Fibroblast of the conjunctiva (primary cell): ENCODE results near the gene AGAP1.
"Not testable (repeated sequence)": the region's sequence is repeated elsewhere in the genome, so short reads cannot be mapped to it uniquely, and the experiment has no call there.

Experiments
- DNase-seq: peaks from one replicate; pipeline ENCODE4 v3.0.0-alpha.2; 2010; ENCODE audit warnings: low read depth

AGAP1 gene

DNA sequence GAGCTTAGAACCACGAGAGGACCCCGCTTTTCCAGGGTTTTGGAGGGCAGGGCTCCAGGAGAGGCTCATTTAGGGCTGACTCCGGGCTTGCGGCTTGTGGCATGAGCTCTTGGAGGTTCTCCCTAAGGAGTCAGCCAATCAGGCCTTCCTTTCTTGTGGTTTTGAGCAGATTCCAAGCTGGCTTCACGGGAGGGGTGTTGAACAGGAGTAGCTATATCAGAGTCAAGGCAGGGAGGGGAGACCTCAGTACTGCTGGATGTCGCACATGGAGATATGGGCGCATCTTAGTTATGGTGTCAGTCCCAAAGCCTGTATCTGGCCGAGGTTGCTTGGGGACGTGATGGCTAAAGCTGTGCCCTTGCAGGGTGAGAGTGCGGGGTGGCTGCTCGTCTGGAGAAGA lies 98.6 kb downstream of the AGAP1 start:
- no peak for DNase-seq

DNA sequence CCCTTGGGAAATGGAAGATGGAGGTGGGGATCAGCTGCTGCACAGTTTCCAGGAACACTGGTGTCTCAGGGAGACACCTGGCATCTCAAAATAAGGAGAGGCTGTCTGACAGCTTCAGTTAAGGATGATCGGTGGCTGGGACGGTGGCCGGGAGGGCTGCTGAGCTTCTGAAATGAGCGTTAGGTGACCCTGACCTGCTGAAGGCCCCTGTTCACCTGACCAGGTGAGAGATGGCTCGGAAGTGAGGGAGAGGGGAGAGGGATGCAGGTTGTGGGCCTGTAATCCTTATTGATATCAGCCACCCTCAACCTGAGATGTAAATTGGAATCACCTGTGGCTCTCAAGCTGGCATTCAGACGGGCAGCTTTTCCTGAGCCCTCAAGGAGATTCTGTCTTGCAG lies 99.0 kb downstream of the AGAP1 start:
- no peak for DNase-seq

DNA sequence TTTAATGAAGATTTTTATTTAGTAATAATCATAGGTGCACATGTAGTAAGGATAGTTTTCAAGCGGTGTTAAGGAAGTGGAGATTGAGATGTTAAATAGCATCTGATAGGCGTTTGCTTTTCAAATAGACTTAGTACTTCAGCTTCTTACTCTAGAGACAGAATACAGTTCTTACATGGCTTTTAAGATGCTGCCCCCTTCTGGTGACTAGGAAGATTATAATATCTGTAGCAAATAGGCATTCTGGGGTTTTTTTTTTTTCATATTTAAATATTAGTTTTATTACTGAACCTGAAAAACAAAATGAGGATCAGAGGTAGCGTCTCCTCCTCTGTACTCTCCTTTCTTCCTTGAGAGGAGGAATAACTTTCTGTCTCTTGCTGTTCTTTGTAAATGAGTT lies 100.2 kb downstream of the AGAP1 start:
- peak; percentile 88 for DNase-seq

GRCh38 chr2:235594964-235595363 lies 101.1 kb downstream of the AGAP1 start:
- no peak for DNase-seq

DNA sequence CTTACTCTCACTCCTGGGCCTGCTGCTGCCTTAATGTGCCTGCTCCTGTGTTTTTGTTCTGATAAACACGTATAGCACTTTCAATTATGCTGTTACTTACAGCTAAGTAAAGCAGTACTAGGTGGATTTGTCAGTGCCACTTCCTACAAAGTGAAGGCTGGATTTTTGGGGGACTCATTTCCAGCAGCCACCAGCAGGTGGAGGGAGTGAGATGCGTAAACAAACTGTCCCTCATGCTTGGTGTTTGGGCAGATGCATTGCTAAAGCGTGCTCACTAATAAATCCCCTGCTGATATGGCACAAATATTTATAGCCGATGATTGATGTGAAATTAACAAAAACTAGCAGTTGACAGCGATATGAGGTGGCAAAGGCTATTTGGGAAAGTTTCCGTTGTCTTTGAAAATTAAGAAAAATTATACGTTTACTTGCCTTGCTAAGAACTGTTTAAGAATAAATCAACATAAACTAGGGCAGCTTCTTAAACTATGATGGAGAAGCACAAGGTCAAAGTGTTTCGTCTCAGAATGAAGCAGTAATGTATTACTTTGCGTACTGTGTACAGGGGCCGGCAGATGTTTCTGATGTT lies 101.7 kb downstream of the AGAP1 start:
- peak; percentile 72 for DNase-seq

DNA sequence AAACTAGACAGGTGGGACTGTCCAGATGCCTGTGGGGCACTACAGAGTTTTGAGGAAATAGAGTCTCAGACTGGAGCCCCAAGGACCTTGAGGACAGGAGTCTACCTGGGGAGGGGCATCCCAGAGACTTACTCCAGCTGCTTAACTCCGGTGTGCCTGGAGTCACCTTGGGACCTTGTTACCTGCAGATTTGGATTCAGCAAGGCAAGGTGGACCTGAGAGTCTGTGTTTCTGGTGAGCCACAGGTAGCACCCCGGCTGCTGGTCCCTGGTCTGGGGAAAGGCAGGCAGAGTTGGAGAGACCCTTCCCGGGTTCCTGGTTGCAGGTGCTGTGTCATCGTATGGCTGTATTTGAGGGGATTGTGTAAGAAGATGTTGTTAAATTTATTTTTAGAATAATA lies 102.4 kb downstream of the AGAP1 start:
- DNase-seq: no peak

- no peak for DNase-seq
Observed at GRCh38 chr2:235597081-235597615, 103.3 kb downstream of the AGAP1 start.

DNA sequence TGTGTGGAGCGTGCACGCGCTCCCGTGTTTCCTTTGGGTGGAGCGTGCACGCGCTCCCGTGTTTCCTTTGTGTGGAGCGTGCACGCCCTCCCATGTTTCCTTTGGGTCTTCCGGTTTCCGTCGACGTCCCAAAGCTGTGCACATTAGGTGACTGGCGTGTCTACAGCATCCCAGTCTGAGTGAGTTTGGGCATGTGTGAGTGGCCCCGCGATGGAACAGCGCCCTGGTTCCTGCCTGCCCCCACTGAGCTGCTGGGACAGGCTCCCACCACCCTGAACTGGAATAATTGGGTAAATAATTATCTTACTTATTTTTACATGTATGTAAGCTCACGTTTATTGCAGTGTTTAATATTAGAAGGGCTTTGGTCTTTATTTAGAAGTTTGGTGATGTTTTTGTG lies 104.2 kb downstream of the AGAP1 start:
- DNase-seq: no peak

- DNase-seq: no peak
Observed at GRCh38 chr2:235598532-235599531, 105.0 kb downstream of the AGAP1 start.

DNA sequence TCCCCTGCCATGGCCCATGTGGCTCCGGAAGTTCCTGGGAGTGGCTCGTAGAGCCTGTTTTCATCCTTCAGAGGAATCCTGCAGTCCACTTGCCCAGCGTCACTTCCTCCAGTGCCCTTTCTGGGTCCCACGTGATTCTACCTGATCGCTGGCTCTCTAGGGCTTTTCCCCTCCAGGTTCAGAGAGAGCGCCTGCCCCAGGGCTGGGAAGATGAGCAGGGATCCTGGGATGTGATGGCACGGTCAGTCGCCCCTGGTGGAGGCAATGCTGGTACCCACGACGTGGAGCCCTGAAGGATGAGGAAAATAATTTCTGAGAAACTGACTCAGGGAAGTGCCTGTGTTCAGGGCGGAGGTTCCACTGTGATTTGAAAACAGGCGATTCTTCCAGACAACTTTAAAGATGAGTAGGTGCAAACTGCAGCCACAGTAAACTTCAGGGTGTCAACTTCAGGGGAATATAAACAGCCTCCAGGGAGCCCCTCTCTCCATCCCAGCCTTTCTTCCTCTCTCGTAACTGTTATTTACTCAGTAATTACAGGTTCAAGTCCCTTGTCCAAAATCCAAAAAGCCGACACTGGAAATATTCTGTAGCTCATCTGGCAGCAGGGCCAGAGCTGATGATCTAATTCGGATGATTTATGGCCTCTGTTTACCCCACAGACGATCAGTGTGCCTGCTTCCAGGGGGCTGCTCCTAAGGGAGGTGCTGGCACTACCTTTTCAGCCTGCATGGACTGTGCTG lies 105.9 kb downstream of the AGAP1 start:
- no peak for DNase-seq

DNA sequence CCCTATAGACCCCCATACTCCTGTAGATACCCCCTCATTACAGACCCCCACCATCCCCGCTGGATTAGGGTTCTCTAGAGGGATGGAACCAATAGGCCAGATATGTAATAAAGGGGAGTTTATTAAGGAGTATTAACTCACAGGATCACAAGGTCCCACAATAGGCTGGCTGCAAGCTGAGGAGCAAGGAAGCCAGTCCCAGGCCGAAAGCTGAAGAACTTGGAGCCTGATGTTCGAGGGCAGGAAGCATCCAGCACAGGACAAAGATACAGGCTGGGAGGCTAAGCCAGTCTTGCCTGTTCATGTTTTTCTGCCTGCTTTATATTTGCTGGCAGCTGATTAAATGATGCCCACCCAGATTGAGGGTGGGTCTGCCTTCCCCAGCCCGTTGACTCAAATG lies 106.6 kb downstream of the AGAP1 start:
- DNase-seq: no peak

- DNase-seq: no peak
Observed at GRCh38 chr2:235600926-235601325, 107.1 kb downstream of the AGAP1 start.

GRCh38 chr2:235601960-235602704 lies 108.3 kb downstream of the AGAP1 start:
- no peak for DNase-seq

- DNase-seq: not testable (repeated sequence)
Observed at GRCh38 chr2:235602971-235603370, 109.1 kb downstream of the AGAP1 start.

DNA sequence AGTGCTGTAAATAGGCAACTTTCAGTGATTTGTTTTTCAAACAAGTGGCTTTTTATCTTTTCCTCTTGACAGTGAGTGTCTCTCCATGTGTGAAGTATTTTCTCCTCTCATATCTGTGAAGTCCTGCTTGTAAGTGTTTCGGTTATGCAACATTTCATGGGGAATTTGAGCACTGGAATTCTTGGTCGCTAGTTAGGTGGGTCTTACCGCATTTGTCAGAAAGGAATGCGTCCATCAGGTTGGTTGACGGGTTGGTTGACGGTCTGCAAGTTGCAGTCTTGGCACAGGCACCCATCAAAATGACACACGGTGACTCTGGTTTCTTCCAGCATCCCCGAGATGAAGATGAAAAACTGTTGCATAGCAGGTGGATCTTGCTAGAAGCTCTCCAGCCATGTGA lies 109.8 kb downstream of the AGAP1 start:
- no peak for DNase-seq

DNA sequence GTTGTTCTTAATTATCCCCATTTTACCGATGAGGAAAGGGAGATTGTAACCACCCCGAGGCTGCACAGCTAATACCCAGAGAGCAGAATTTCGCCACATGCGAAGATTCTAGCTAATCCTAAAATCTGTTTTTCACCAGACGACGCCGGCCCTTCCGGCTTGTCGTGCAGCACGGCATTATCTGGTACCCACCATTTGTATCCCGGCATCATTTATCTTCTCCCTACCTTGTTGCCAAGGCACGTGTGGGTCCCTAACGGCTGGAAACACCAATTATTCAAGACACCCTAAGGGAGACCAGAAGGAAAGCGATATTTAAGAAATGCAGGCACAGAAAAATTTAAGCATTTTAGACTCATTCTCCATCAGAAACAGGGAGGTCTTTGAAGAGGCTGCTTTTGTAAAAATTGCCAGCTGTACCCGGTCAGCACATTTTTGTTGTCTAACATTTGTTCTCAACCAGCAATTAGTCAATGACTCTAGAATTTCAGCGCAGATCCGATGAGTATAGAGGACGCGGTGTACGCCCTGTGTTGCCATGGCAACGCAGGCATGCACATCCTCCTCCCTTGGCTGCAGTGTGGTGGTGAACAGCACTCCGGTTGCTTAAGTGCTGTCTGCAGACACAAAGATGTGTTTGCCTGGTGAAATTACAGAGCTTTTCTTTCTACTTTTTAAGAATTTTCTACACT lies 111.6 kb downstream of the AGAP1 start:
- DNase-seq: peak; percentile 99

GRCh38 chr2:235606004-235606715 lies 112.3 kb downstream of the AGAP1 start:
- peak; percentile 52 for DNase-seq

- no peak for DNase-seq
Observed at GRCh38 chr2:235607546-235608199, 113.8 kb downstream of the AGAP1 start.

- no peak for DNase-seq
Observed at GRCh38 chr2:235608200-235608887, 114.5 kb downstream of the AGAP1 start.
